Sigmoid colon (tissue), 4 donors: Measurements from ENCODE around the gene KCNIP4.
A peak's percentile ranks its signal among the peaks of the same experiment; 100 is the strongest.

Source experiments
- CTCF ChIP-seq, 4 experiments: fragments of 450-650 bp in 3 of 4; fragments of 200-600 bp in 1 of 4; IDR thresholded peaks; one replicate each; pipeline ENCODE4 v1.5.1; 2016 to 2019; ENCODE audit warnings: antibody characterized with exemption in 4 of 4, mild to moderate bottlenecking in 3 of 4, moderate library complexity in 2 of 4
- EP300 ChIP-seq, 4 donors: sonication (generic); formaldehyde crosslinking; IDR thresholded peaks; one replicate each; pipeline ENCODE4 v1.6.1; 2017; ENCODE audit warnings: antibody characterized with exemption in 4 of 4
- POLR2A ChIP-seq, 2 donors: fragments of 450-650 bp; IDR thresholded peaks; one replicate each; pipeline ENCODE4 v1.6.1; 2016; ENCODE audit warnings: antibody characterized with exemption in 2 of 2, mild to moderate bottlenecking in 2 of 2, moderate library complexity in 2 of 2
- POLR2AphosphoS5 ChIP-seq, 4 donors: sonication (generic); formaldehyde crosslinking; IDR thresholded peaks; one replicate each; pipeline ENCODE4 v1.6.1; 2017; ENCODE audit warnings: antibody characterized with exemption in 4 of 4

GRCh38 chr4:20681271-20681670 is 1267.3 kb downstream of the KCNIP4 start:
- TF ChIP-seq EP300 (IDR thresholded peaks at IDR 0.05) (no peak), CTCF (IDR thresholded peaks at IDR 0.05) (no peak), POLR2A (IDR thresholded peaks at IDR 0.05) (no peak), POLR2AphosphoS5 (IDR thresholded peaks at IDR 0.05) (peak in 1 of 4 donors; percentile 6)
